Right ventricle myocardium inferior (tissue), 1 donor: ENCODE data around the gene PIP5K1C. TPM values are rescaled to one million over a fixed set of nuclear protein-coding genes. Genes with fewer than 3 reads are reported as not detected.

Source experiments
- ATAC-seq: fragments of 200-7000 bp; cut with Tn5 transposase; one replicate; pipeline ENCODE4 v1.9.1; 2020; ENCODE audit warnings: mild to moderate bottlenecking, moderate library complexity
- DNase-seq: peaks from one replicate; pipeline ENCODE4 v3.0.0; 2021; ENCODE audit errors: missing footprints
- intact Hi-C: fragments of 100-400 bp; cut with DNase I; formaldehyde crosslinking; loops from one replicate; pipeline ENCODE4 v1.11.0; 2022
- total RNA-seq: library from RNA; stranded (reverse); fragmentation: NEBNext Ultra II Directional; extraction: Animal tissue kit (Norgen Biotek cat#: 25700); gene quantifications from one replicate; pipeline ENCODE4 v1.2.1, GENCODE V29; 2021
- donor health status: DM: no; HTN: yes; CAD: no; lungs with severe emphysema.

Gene PIP5K1C
- total RNA-seq, 1 donor from 2014 or later: 34.7 TPM

GRCh38 chr19:3723883-3724282 is 23.6 kb upstream of the PIP5K1C start:
- ATAC-seq: no peak
- DNase-seq: no peak
- intact Hi-C loops: no loop called here

DNA sequence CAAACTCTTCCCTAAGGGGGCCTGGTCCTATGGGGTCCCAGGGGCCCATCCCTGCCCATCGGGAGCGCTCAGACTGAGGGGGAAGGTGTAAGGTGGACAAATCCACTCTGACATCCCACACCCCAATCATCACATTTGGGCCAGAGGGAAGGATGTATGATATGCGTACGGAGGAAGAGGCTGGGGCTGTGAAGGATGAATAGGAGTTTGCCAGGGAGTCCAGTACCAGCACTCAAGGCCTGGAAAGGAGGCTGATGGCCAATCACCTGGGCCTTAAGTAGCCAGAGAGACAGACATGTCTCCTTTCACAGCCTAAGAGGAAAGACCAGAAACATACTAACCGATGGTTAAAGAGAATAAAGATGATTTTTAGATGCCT is 22.8 kb upstream of the PIP5K1C start:
- DNase-seq (no peak), ATAC-seq (no peak)
- intact Hi-C loops: no loop called here

- no peak for ATAC-seq
- intact Hi-C loops: no loop called here
These were observed 22.3 kb upstream of the PIP5K1C start for GRCh38 chr19:3722443-3723109.

DNA sequence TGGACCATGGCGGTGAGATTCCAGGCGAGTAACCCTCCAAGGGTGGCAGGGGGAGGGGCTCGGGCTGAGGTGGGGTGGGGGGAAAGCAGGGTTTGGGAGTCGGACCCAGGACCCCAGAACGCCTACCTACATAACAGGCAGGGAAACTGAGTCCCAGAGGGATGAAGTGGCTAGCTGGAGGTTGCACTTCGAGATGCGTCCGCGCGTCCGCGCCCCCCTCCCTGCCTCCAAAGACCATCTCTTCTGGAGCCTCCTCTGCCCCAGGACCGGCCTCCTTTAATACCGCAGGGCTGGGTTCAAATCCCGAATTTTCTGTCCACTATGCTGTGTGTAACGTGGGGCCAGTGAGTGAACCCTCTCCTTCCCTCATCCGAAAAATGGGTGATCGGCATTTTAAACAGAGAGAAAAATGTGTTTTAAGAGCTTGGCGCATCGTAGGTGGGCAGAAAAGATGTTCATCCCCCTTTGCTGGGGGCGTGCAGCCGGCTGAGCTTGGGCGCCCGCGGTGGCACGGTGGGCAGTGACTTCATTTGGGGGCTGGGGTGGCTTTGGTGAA is 21.7 kb upstream of the PIP5K1C start:
- DNase-seq (no peak), ATAC-seq (no peak)
- intact Hi-C loops: no loop called here

More at GRCh38 chr19:3722443-3723109, 22.3 kb upstream of the PIP5K1C start:
- DNase-seq: no peak

DNA sequence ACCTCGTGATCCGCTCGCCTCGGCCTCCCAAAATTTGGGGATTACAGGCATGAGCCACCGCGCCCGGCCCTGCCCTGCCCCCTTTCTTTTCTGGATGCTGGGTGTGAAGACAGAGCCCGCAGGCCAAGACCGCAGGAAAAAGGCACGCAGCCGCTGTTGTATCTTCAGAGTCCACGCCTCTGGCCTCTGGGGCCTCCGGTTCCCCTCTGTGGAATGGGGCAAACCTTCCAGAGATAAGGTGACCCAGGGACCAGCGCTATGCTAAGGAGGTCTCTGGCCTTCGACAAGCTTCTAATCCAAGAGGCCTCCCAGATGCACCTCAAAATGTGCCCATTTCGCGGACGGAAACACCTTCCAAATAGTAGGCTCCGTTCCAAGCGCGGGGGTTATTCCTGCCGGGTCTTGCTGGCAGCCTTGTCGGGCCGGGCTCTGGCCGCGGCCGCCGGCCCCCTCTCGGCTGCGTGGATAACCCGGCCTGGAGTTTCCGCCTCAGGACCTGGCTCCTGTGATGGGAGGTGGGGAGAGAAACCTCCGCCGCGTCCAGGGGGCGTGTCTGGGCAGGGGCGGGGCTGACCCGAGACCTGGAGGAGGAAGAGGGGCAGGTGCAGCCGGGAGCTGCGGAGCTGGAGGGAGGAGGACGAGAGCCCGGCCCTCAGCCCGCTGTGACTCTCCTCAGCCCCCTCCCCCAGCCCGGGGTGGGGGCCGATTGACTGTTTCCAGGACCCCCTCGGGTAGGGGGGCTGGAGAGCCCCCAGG is 21.0 kb upstream of the PIP5K1C start:
- peak; percentile 83 for DNase-seq
- intact Hi-C loops: no loop called here
- ATAC-seq: peak; percentile 57

GRCh38 chr19:3720349-3720917 is 20.2 kb upstream of the PIP5K1C start:
- ATAC-seq: no peak
- intact Hi-C loops: no loop called here

GRCh38 chr19:3719868-3720267 is 19.6 kb upstream of the PIP5K1C start:
- intact Hi-C loops: no loop called here
- DNase-seq (no peak), ATAC-seq (no peak)

More at GRCh38 chr19:3720349-3720917, 20.2 kb upstream of the PIP5K1C start:
- no peak for DNase-seq

DNA sequence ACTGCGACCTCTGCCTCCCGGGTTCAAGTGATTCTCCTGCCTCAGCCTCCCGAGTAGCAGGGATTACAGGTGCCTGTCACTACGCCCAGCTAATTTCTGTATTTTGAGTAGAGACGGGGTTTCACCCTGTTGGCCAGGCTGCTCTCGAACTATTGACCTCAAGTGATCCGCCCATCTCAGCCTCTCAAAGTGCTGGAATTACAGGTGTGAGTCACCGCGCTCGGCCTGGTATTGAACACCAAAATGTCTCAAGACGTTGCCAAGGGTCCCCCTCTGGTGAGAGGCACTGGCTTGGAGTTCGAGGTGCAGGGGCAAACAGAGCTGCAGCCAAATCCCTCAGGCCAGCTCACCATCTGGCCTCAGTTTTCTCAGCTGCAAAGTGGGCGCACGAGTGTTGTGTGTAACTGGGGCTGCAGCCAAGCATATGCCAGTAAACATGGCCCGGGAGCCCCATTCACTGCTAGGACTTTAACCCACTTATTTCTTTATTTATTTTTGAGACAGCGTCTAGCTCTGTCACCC is 15.9 kb upstream of the PIP5K1C start:
- no peak for ATAC-seq
- intact Hi-C loops: no loop called here
- DNase-seq: no peak

DNA sequence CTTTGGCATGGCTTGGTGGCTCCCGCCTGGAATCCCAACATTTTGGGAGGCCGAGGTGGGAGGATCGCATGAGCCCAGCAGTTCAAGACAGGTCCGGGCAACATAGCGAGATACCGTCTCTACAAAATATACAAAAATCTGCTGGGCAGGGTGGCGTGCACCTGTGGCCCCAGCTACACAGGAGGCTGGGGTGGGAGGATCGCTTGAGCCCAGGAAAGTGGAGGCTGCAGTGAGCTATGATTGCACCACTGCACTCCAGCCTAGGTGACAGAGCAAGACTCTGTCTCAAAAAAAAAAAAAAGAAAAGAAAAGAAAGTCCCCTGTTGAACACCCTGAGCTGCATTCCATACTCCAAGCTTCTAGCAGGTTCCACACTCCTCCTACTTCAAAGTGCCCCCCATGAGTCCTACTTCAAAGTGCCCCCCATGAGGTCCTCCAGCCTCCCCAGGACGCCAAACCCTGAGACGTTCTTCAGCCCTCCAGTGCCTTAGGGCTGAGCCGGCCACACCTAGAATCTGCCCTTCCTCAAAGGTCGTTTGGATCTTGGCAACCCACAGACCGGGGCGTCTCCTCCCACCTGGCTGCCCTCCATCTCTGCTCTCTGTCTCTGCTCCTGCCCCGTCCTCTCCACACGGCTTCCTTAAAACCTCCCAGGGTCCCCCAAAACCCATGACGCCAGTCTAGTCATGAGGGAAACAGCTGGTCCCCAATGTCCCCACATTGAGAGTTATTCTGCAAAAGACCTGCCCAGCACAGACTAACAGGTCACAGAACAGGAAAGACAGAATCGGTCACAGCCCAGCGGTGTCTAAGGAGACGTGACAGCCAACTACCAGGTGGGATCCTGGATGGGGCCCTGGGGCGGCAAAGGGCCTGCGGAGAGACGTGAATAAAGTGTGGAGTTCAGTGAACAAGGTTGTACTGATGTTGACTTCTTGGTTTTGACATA is 12.7 kb upstream of the PIP5K1C start:
- ATAC-seq (peak; percentile 54), DNase-seq (no peak)
- intact Hi-C loops: no loop called here

DNA sequence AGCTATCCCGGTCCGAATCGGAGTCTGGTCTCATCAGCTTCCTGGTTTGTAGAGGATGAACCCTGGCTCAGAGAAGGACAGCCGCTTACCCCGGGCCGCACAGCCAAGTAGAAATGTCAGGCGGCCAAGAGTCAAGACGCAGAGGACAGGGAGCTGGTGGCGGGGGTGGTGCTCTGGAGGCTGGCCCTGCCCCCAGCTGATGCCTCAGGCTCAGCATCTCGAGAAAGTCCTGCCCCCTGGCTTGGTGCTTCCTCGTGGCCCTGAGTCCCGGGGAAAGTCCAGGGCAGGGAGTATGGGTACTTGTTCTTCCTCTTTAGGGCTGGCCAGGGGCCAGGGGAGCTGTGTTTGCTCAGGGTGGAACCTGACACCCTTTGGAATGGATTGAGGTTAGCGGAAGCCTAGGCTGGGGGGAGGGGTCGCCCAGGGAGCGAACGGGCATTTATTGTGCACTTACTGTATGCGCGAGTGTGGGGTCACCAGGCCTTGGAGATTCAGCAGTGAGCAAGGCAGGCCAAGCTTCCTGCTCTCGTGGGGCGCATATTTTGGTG is 10.1 kb upstream of the PIP5K1C start:
- ATAC-seq (peak; percentile 76), DNase-seq (peak; percentile 90)
- intact Hi-C loops: no loop called here

DNA sequence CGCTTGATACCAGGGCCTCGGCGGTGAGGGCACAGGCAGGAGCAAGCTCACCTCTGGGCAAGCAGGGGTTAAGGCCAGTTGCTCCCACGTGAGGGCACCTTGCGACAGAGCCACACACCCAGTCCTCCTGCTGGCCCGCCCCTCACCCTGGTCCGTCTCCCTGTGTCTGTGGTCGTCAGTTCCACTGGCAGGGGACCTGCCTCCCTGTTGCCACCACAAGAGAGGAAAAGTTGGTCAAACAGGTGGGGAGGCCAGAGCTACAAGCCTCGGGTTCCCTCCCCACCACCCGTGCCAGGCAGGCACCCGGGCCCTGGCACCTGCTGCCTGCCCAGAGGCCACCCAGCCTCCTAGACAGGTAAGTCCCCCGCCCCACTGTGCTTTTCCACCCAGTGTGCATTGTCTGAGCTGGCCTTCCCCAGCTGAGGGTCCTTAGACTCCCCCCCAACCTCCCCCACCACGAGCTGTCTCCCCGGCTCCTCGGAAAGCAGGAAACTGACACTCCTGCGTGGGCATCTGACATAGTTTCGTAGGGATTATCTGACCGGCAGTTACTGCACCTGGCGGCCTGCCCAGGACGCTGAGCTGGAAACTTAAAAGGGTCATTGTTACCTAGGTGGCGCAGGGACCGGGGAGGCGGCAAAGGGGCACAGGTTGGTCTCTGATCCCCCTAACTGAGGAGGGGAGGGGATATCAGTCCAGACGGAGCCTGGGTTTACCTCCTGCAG is 8.1 kb upstream of the PIP5K1C start, which contains the start of gene TJP3:
TJP3 (plus strand) TSS at position 178 of the 725 bp plus-strand sequence. CDS start 20,049 bp downstream, outside the sequence.
- peak; percentile 70 for DNase-seq
- ATAC-seq: no peak
- intact Hi-C loops: no loop called here

- intact Hi-C loops: no loop called here
- ATAC-seq (no peak), DNase-seq (no peak)
These were observed 7.6 kb upstream of the PIP5K1C start for GRCh38 chr19:3707868-3708206.

- intact Hi-C loops: loop anchor here (2.0 kb wide), 1 partner anchor 34 kb away; no protein-coding TSS in a partner anchor
- no peak for ATAC-seq
- no peak for DNase-seq
These were observed 932 bp upstream of the PIP5K1C start for GRCh38 chr19:3701200-3701599.

DNA sequence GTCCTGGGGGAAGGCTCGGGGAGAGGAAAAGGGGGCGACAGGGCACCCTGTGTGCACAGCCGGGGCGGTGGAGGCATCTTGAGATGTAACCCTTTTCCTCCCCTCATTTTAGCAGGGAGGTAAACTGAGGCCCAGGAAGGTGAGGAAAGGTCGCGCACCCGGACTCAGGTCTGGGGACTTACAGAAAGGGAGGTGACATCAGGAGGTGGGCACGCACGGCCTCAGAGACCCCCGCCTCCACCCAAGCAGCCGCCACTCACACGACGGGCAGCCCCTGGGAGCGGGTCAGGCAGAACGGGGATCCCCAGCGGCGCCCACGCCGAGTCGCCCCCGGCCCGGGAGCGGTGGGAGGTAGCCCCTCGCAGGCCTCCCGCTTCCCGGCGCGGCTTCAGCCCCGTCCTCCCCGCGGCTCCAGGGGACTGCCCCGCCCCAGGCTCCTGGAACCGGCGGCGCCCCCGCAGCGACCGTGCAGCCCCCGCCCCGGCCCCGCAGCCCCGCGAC is 477 bp downstream of the PIP5K1C start:
- intact Hi-C loops: loop anchor here (2.0 kb wide), 1 partner anchor 33 kb away; no protein-coding TSS in a partner anchor
- DNase-seq (no peak), ATAC-seq (no peak)

- peak; percentile 86 for DNase-seq
- intact Hi-C loops: no loop called here
- peak; percentile 50 for ATAC-seq
These were observed 1.1 kb downstream of the PIP5K1C start for GRCh38 chr19:3698974-3699740.

DNA sequence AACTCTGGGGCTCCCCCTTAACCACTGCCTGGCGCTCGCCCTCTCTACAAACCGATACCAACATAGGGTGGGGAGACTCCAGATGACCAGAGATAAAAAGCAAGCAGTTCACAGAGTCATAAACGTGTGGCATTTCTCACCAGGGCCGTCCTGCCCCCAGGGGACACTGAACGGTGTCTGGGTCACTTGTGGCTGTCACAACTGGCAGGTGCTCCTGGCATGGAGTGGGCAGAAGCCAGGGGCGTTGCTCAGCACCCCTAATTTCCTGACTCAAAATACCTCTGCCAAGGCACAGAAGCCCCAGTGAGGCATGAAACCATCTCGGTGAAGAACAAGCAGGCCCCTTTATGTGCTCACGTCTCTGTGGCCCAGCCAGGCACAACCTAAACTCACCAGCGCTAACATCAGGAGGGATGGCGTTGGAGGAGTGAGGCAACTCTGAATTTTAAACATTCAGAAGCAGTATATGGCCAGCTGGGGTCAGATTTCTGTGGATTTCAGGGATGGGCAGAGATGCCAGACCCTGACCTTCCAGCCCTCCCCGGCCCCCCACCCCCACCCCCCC is 1.8 kb downstream of the PIP5K1C start:
- intact Hi-C loops: no loop called here
- no peak for ATAC-seq
- no peak for DNase-seq
